LNCAP (cell line): ENCODE data around the gene C17orf75.
A peak's percentile ranks its signal among the peaks of the same experiment; 100 is the strongest.

Experiments used
- CTCF ChIP-seq: fragments of 450-650 bp; IDR thresholded peaks from 2 replicates; pipeline ENCODE4 v1.5.1; 2017; ENCODE audit warnings: mild to moderate bottlenecking

The C17orf75 gene

GRCh38 chr17:32323046-32323445 lies 18.9 kb downstream of the C17orf75 start:
- TF ChIP-seq CTCF = no peak

DNA sequence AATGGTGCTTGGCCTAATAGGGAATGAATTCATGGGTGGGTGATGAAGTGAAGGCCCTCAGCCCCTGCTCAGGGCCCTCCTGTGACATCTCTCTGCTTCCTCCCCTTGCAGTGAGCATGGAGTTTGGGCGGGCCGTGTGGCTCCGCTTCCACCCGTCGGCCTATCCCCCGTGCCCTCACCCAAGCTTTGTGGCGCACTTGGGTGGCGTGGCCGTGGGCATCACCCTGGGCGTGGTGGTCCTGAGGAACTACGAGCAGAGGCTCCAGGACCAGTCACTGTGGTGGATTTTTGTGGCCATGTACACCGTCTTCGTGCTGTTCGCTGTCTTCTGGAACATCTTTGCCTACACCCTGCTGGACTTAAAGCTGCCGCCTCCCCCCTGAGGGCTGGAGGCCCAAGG lies 21.1 kb downstream of the C17orf75 start:
- TF ChIP-seq CTCF = no peak

DNA sequence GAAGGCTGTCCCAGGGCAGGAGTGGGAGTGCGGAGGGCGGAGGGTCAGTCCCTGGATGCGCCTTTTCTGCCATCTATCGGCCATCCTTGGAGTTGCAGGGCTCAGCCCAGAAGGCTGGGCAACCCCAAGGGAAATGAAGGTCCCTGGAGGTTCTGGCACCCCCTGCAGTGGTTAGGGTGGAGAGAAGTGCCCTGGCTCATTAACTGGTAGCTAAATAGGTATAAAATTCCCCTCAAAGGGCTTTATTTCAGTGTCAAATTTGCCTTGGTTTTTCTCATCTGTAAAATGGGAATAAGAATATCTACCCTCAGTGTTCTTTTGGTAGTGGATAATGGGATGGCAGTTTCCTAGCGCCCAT lies 22.4 kb downstream of the C17orf75 start:
- TF ChIP-seq CTCF = peak; percentile 98

GRCh38 chr17:32318071-32318470 lies 23.9 kb downstream of the C17orf75 start:
- no peak for TF ChIP-seq CTCF

- no peak for TF ChIP-seq CTCF
Measured at GRCh38 chr17:32317353-32317752, 24.6 kb downstream of the C17orf75 start.

- no peak for TF ChIP-seq CTCF
Measured at GRCh38 chr17:32315171-32315570, 26.8 kb downstream of the C17orf75 start.

DNA sequence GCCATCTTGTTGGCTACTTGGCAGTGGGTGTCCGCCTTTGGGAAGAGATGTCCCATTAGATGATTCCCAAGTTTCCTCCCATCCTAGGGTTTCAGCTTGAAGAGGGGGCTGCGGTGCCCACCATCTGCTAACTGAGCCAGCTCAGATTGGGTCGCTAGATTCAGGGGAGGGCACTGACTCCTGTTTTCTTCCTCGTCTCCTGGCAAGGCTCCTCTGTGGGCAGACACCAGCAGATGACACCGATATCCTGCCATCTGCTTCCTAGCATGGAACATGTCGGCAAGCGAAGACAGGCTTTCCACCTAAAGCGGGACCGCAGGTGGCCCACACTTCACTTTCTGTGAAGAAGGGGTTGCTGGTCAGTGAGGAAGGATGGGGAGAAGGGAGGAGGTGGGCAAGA lies 27.3 kb downstream of the C17orf75 start:
- no peak for TF ChIP-seq CTCF

GRCh38 chr17:32311028-32311536 lies 30.9 kb downstream of the C17orf75 start:
- TF ChIP-seq CTCF = no peak
